HL-60 (cell line): ENCODE measurements around the gene PPM1J.

Experiments used
- DNase-seq, 2 experiments: peaks; one replicate each; pipeline ENCODE4 v3.0.0-alpha.2; 2010 to 2020; ENCODE audit warnings: low read depth in 1 of 2, low spot score in 1 of 2
- H3K27ac ChIP-seq: fragments of 250-450 bp; sonication (Bioruptor Pico); replicated peaks from 2 replicates; pipeline ENCODE4 v1.5.1; 2020; ENCODE audit warnings: mild to moderate bottlenecking, moderate library complexity
- H3K27me3 ChIP-seq: fragments of 250-450 bp; sonication (Bioruptor Pico); 2 replicates; pipeline ENCODE4 v1.5.1; 2021; ENCODE audit warnings: mild to moderate bottlenecking, moderate library complexity; ENCODE audit not compliant: insufficient read depth, poor library complexity, severe bottlenecking
- H3K4me3 ChIP-seq: replicated peaks from 2 replicates; pipeline ENCODE4 v1.5.1; 2011; ENCODE audit warnings: mild to moderate bottlenecking, control low read depth, low read length; ENCODE audit not compliant: insufficient read depth
- CTCF ChIP-seq: IDR thresholded peaks from one replicate; pipeline ENCODE4 v1.5.1; 2011; ENCODE audit warnings: low read length, control low read depth, inconsistent platforms; ENCODE audit not compliant: insufficient read depth
- GABPA ChIP-seq: IDR thresholded peaks from 2 replicates; pipeline ENCODE4 v1.6.1; 2012; ENCODE audit warnings: low read depth
- POLR2AphosphoS5 ChIP-seq: IDR thresholded peaks from 2 replicates; pipeline ENCODE4 v1.6.1; 2012; ENCODE audit warnings: low read depth
- REST ChIP-seq: IDR thresholded peaks from 2 replicates; pipeline ENCODE4 v1.6.1; 2012; ENCODE audit warnings: low read depth; ENCODE audit not compliant: insufficient replicate concordance
- SPI1 ChIP-seq: IDR thresholded peaks from 2 replicates; pipeline ENCODE4 v1.6.1; 2012; ENCODE audit warnings: low read depth, mild to moderate bottlenecking, borderline replicate concordance

Gene PPM1J

GRCh38 chr1:112687785-112688496, 27.2 kb downstream of the PPM1J start:
- Histone ChIP-seq H3K27me3 (no peaks in the 10 kb centered on the region), H3K4me3 (no peak overlapping the region), H3K27ac (no peak overlapping the region)
- TF ChIP-seq POLR2AphosphoS5, result no peak
- no peak for TF ChIP-seq REST
- TF ChIP-seq SPI1, result no peak
- no peak for TF ChIP-seq GABPA
- no peak for TF ChIP-seq CTCF
- DNase-seq, result no peak

- TF ChIP-seq POLR2AphosphoS5 (no peak), SPI1 (no peak), REST (no peak), GABPA (no peak), CTCF (no peak)
- DNase-seq, result no peak
- H3K27me3 ChIP-seq, result no peaks in the 10 kb centered on the region
- H3K27ac ChIP-seq, result no peak overlapping the region
- H3K4me3 ChIP-seq, result no peak overlapping the region
Measured at GRCh38 chr1:112687361-112687760, 27.8 kb downstream of the PPM1J start.

- Histone ChIP-seq H3K4me3 (no peak overlapping the region), H3K27ac (no peak overlapping the region), H3K27me3 (no peaks in the 10 kb centered on the region)
- DNase-seq, result no peak
- TF ChIP-seq GABPA (no peak), POLR2AphosphoS5 (no peak), REST (no peak), CTCF (no peak), SPI1 (no peak)
Measured at GRCh38 chr1:112686835-112687234, 28.3 kb downstream of the PPM1J start.
